OCI-LY3 (cell line): Measurements from ENCODE around the gene MCC.

ENCODE experiments used
- H2AFZ ChIP-seq: fragments of 200-600, 300-600 bp; shearing (Covaris generic); 2 replicates; pipeline ENCODE4 v1.6.0; 2014; ENCODE audit warnings: antibody characterized with exemption, low read depth, low read length
- H3K27ac ChIP-seq: fragments of 200-600, 300-600 bp; sonication (generic); 2 replicates; pipeline ENCODE4 v1.5.1; 2014; ENCODE audit warnings: mild to moderate bottlenecking, low read length, moderate library complexity, mixed read lengths
- H3K27me3 ChIP-seq: fragments of 200-600, 300-600 bp; sonication (generic); 2 replicates; pipeline ENCODE4 v1.6.1; 2014; ENCODE audit warnings: low read depth, low read length, mixed read lengths
- H3K36me3 ChIP-seq: fragments of 200-600, 300-600 bp; sonication (generic); replicated peaks from 2 replicates; pipeline ENCODE3; 2014; ENCODE audit warnings: low read depth, low read length, mixed read lengths
- H3K4me1 ChIP-seq: fragments of 300-600, 200-600 bp; sonication (generic); 2 replicates; pipeline ENCODE4 v1.6.1; 2014; ENCODE audit warnings: low read length, mixed read lengths
- H3K4me2 ChIP-seq: fragments of 200-600, 300-600 bp; sonication (generic); 2 replicates; pipeline ENCODE4 v1.6.1; 2014; ENCODE audit warnings: low read length, mixed read lengths
- H3K4me3 ChIP-seq: fragments of 300-600, 200-600 bp; sonication (generic); 2 replicates; pipeline ENCODE4 v1.5.1; 2014; ENCODE audit warnings: antibody characterized with exemption, mild to moderate bottlenecking, low read length, moderate library complexity
- H3K79me2 ChIP-seq: fragments of 300-600, 200-600 bp; shearing (Covaris generic); 2 replicates; pipeline ENCODE4 v1.6.1; 2014; ENCODE audit warnings: mild to moderate bottlenecking, low read length, mixed read lengths
- H3K9ac ChIP-seq: fragments of 300-600, 200-600 bp; shearing (Covaris generic); 2 replicates; pipeline ENCODE4 v1.6.0; 2014; ENCODE audit warnings: mild to moderate bottlenecking, low read length, moderate library complexity
- H3K9me3 ChIP-seq: fragments of 200-600, 300-600 bp; shearing (Covaris generic); 2 replicates; pipeline ENCODE4 v1.6.1; 2014; ENCODE audit warnings: low read length, mixed read lengths; ENCODE audit not compliant: insufficient read depth
- H4K20me1 ChIP-seq: fragments of 200-600, 300-600 bp; sonication (generic); 2 replicates; pipeline ENCODE4 v1.6.1; 2016; ENCODE audit warnings: low read length, mixed read lengths; ENCODE audit not compliant: insufficient read depth
- CTCF ChIP-seq: fragments of 200-600, 300-600 bp; sonication (generic); IDR thresholded peaks from 2 replicates; pipeline ENCODE4 v1.5.1; 2014; ENCODE audit warnings: antibody characterized with exemption, low read length, low read depth
- EZH2phosphoT487 ChIP-seq: fragments of 200-600 bp; shearing (Covaris generic); IDR thresholded peaks from 2 replicates; pipeline ENCODE4 v1.6.1; 2018; ENCODE audit warnings: antibody characterized with exemption, mixed run types, low read depth

Gene MCC

GRCh38 chr5:113057557-113057984 lies 430.7 kb downstream of the MCC start:
- Histone ChIP-seq H3K4me3 (no peak overlapping the region), H4K20me1 (no peaks in the 10 kb centered on the region), H3K4me2 (no peak overlapping the region), H3K9me3 (no peaks in the 10 kb centered on the region), H3K36me3 (no peaks in the 10 kb centered on the region), H3K79me2 (no peaks in the 10 kb centered on the region), H3K27ac (no peak overlapping the region), H2AFZ (no peak overlapping the region), H3K4me1 (no peaks in the 10 kb centered on the region), H3K9ac (no peak overlapping the region), H3K27me3 (no peaks in the 10 kb centered on the region)
- no peak for TF ChIP-seq EZH2phosphoT487
- no peak for TF ChIP-seq CTCF

- TF ChIP-seq EZH2phosphoT487 = no peak
- no peak for TF ChIP-seq CTCF
- H3K4me2 ChIP-seq = no peak overlapping the region
- H3K36me3 ChIP-seq = no peaks in the 10 kb centered on the region
- no peak overlapping the region for H3K9ac ChIP-seq
- H2AFZ ChIP-seq = no peak overlapping the region
- no peaks in the 10 kb centered on the region for H3K79me2 ChIP-seq
- H3K27me3 ChIP-seq = no peaks in the 10 kb centered on the region
- no peaks in the 10 kb centered on the region for H3K9me3 ChIP-seq
- no peak overlapping the region for H3K4me3 ChIP-seq
- H3K27ac ChIP-seq = no peak overlapping the region
- no peaks in the 10 kb centered on the region for H3K4me1 ChIP-seq
- H4K20me1 ChIP-seq = no peaks in the 10 kb centered on the region
Observed at GRCh38 chr5:113056988-113057387, 431.3 kb downstream of the MCC start.

- H3K4me3 ChIP-seq = no peak overlapping the region
Observed at GRCh38 chr5:113054899-113055298, 433.4 kb downstream of the MCC start.

GRCh38 chr5:113053511-113053995 lies 434.7 kb downstream of the MCC start:
- no peak overlapping the region for H2AFZ ChIP-seq
- H3K27ac ChIP-seq = no peak overlapping the region
- TF ChIP-seq EZH2phosphoT487 = no peak
- TF ChIP-seq CTCF = no peak
- H3K36me3 ChIP-seq = no peaks in the 10 kb centered on the region
- no peaks in the 10 kb centered on the region for H3K4me1 ChIP-seq
- no peaks in the 10 kb centered on the region for H3K27me3 ChIP-seq
- no peaks in the 10 kb centered on the region for H4K20me1 ChIP-seq
- no peak overlapping the region for H3K4me2 ChIP-seq
- H3K9ac ChIP-seq = no peak overlapping the region
- H3K4me3 ChIP-seq = no peak overlapping the region
- no peaks in the 10 kb centered on the region for H3K79me2 ChIP-seq
- no peaks in the 10 kb centered on the region for H3K9me3 ChIP-seq

More at GRCh38 chr5:113054899-113055298, 433.4 kb downstream of the MCC start:
- H3K27me3 ChIP-seq = no peaks in the 10 kb centered on the region
- H3K4me2 ChIP-seq = no peak overlapping the region
- no peak overlapping the region for H3K9ac ChIP-seq
- H4K20me1 ChIP-seq = no peaks in the 10 kb centered on the region
- H3K36me3 ChIP-seq = no peaks in the 10 kb centered on the region
- TF ChIP-seq EZH2phosphoT487 (no peak), CTCF (no peak)
- no peaks in the 10 kb centered on the region for H3K4me1 ChIP-seq
- H2AFZ ChIP-seq = no peak overlapping the region
- H3K9me3 ChIP-seq = no peaks in the 10 kb centered on the region
- no peaks in the 10 kb centered on the region for H3K79me2 ChIP-seq
- no peak overlapping the region for H3K27ac ChIP-seq
